GM12891 (cell line): Measurements from ENCODE around the gene KIAA1755.

ENCODE experiments used
- POLR2A ChIP-seq: IDR thresholded peaks from 2 replicates; pipeline ENCODE4 v1.6.1; 2011; ENCODE audit warnings: low read depth, low read length, control low read depth
- POLR2AphosphoS5 ChIP-seq: IDR thresholded peaks from 2 replicates; pipeline ENCODE4 v1.6.1; 2011; ENCODE audit warnings: low read depth, low read length, control low read depth
- SPI1 ChIP-seq: IDR thresholded peaks from 2 replicates; pipeline ENCODE4 v1.6.1; 2011; ENCODE audit warnings: low read depth, low read length, control low read depth

- TF ChIP-seq POLR2A, result no peak
- TF ChIP-seq POLR2AphosphoS5, result no peak
- TF ChIP-seq SPI1, result no peak
Measured at GRCh38 chr20:38275815-38276550, 15.4 kb upstream of the KIAA1755 start.
